Stimulated activated CD4-positive, alpha-beta T cell treated with anti-CD3 and anti-CD28 coated beads, TNF-alpha, amount 100 ng/mL, for 4 hours (primary cell): ENCODE measurements around the gene MOB3B.
"Not testable (repeated sequence)": the region's sequence is repeated elsewhere in the genome, so short reads cannot be mapped to it uniquely, and the experiment has no call there.

Source experiments
- DNase-seq, 3 experiments: peaks; one replicate each; pipeline ENCODE4 v3.0.0-alpha.2; 2020; ENCODE audit warnings: low read depth in 3 of 3

Gene MOB3B

GRCh38 chr9:27448356-27448755 is 81.3 kb downstream of the MOB3B start:
- DNase-seq = not testable (repeated sequence)

GRCh38 chr9:27447031-27447683 is 82.5 kb downstream of the MOB3B start:
- no peak for DNase-seq

- no peak for DNase-seq
These were observed 83.9 kb downstream of the MOB3B start for GRCh38 chr9:27445688-27446087.

GRCh38 chr9:27445057-27445595 is 84.5 kb downstream of the MOB3B start:
- no peak for DNase-seq

GRCh38 chr9:27442464-27442863 is 87.2 kb downstream of the MOB3B start:
- DNase-seq = no peak

- DNase-seq = no peak
These were observed 87.9 kb downstream of the MOB3B start for GRCh38 chr9:27441741-27442070.

- DNase-seq = no peak
These were observed 88.5 kb downstream of the MOB3B start for GRCh38 chr9:27440888-27441740.

GRCh38 chr9:27438522-27438921 is 91.1 kb downstream of the MOB3B start:
- no peak for DNase-seq

GRCh38 chr9:27437652-27438373 is 91.8 kb downstream of the MOB3B start:
- no peak for DNase-seq

- no peak for DNase-seq
These were observed 93.4 kb downstream of the MOB3B start for GRCh38 chr9:27436234-27436633.

- DNase-seq = no peak
These were observed 95.8 kb downstream of the MOB3B start for GRCh38 chr9:27433631-27434325.

GRCh38 chr9:27432308-27432707 is 97.3 kb downstream of the MOB3B start:
- DNase-seq = no peak

GRCh38 chr9:27431543-27432147 is 98.0 kb downstream of the MOB3B start:
- DNase-seq = no peak

- DNase-seq = no peak
These were observed 98.7 kb downstream of the MOB3B start for GRCh38 chr9:27430750-27431535.

- no peak for DNase-seq
These were observed 99.7 kb downstream of the MOB3B start for GRCh38 chr9:27429917-27430316.

- no peak for DNase-seq
These were observed 100.2 kb downstream of the MOB3B start for GRCh38 chr9:27429436-27429835.

GRCh38 chr9:27428551-27428950 is 101.1 kb downstream of the MOB3B start:
- no peak for DNase-seq

GRCh38 chr9:27427272-27427643 is 102.4 kb downstream of the MOB3B start:
- DNase-seq = no peak

- no peak for DNase-seq
These were observed 102.9 kb downstream of the MOB3B start for GRCh38 chr9:27426511-27427271.
